ENCODE measurements around the gene DIAPH2.
"Not testable (repeated sequence)": the region's sequence is repeated elsewhere in the genome, so short reads cannot be mapped to it uniquely, and the experiment has no call there.

Gene DIAPH2

GRCh38 chrX:96719161-96719875 is 34.7 kb downstream of the DIAPH2 start:
- DNase-seq = no peak

- no peak for DNase-seq
These were observed 36.7 kb downstream of the DIAPH2 start for GRCh38 chrX:96721354-96721753.

GRCh38 chrX:96722781-96723180 is 38.1 kb downstream of the DIAPH2 start:
- DNase-seq = no peak

- no peak for DNase-seq
These were observed 44.4 kb downstream of the DIAPH2 start for GRCh38 chrX:96729053-96729452.

GRCh38 chrX:96729868-96730643 is 45.4 kb downstream of the DIAPH2 start:
- no peak for DNase-seq

GRCh38 chrX:96731000-96731399 is 46.4 kb downstream of the DIAPH2 start:
- DNase-seq = not testable (repeated sequence)

- no peak for DNase-seq
These were observed 58.9 kb downstream of the DIAPH2 start for GRCh38 chrX:96743367-96744073.

- DNase-seq = no peak
These were observed 68.1 kb downstream of the DIAPH2 start for GRCh38 chrX:96752781-96753180.

GRCh38 chrX:96753230-96753629 is 68.6 kb downstream of the DIAPH2 start:
- DNase-seq = no peak

- DNase-seq = no peak
These were observed 71.8 kb downstream of the DIAPH2 start for GRCh38 chrX:96756491-96756890.

GRCh38 chrX:96761566-96761965 is 76.9 kb downstream of the DIAPH2 start:
- DNase-seq = no peak

GRCh38 chrX:96763608-96764007 is 79.0 kb downstream of the DIAPH2 start:
- no peak for DNase-seq

- DNase-seq = peak in 1 of 2 donors; percentile 6
These were observed 80.2 kb downstream of the DIAPH2 start for GRCh38 chrX:96764864-96765263.

GRCh38 chrX:96770315-96770714 is 85.7 kb downstream of the DIAPH2 start:
- DNase-seq = peak in 1 of 2 donors; percentile 11

GRCh38 chrX:96771486-96771885 is 86.8 kb downstream of the DIAPH2 start:
- no peak for DNase-seq

- DNase-seq = no peak
These were observed 89.5 kb downstream of the DIAPH2 start for GRCh38 chrX:96774116-96774515.

- no peak for DNase-seq
These were observed 92.3 kb downstream of the DIAPH2 start for GRCh38 chrX:96776966-96777365.

GRCh38 chrX:96791559-96791958 is 106.9 kb downstream of the DIAPH2 start:
- no peak for DNase-seq

- no peak for DNase-seq
These were observed 107.4 kb downstream of the DIAPH2 start for GRCh38 chrX:96792047-96792446.

GRCh38 chrX:96798982-96799381 is 114.3 kb downstream of the DIAPH2 start:
- no peak for DNase-seq

- DNase-seq = no peak
These were observed 122.7 kb downstream of the DIAPH2 start for GRCh38 chrX:96807318-96807717.

- DNase-seq = no peak
These were observed 136.3 kb downstream of the DIAPH2 start for GRCh38 chrX:96820935-96821334.

GRCh38 chrX:96824166-96824565 is 139.5 kb downstream of the DIAPH2 start:
- DNase-seq = no peak

- DNase-seq = no peak
These were observed 148.7 kb downstream of the DIAPH2 start for GRCh38 chrX:96833333-96833732.
